ENCODE measurements around the gene ZNF862.
A peak's percentile ranks its signal among the peaks of the same experiment; 100 is the strongest.

The ZNF862 gene

GRCh38 chr7:149838224-149838991, at the start of gene ZNF862:
Gene ZNF862, plus strand, starts transcription at chr7:149838375. Its CDS starts 237 bp downstream, at chr7:149838612.
- peak; percentile 94 to 95 for DNase-seq

- no peak for DNase-seq
Measured at GRCh38 chr7:149789101-149789500, 49.1 kb upstream of the ZNF862 start.

- DNase-seq, result peak; percentile 32 to 61
Measured at GRCh38 chr7:149790146-149790548, 48.0 kb upstream of the ZNF862 start.

GRCh38 chr7:149790754-149791360, 47.3 kb upstream of the ZNF862 start:
- no peak for DNase-seq

- DNase-seq, result no peak
Measured at GRCh38 chr7:149791411-149792219, 46.6 kb upstream of the ZNF862 start.

GRCh38 chr7:149792220-149792595, 46.0 kb upstream of the ZNF862 start:
- DNase-seq, result no peak

- no peak for DNase-seq
Measured at GRCh38 chr7:149793261-149793660, 44.9 kb upstream of the ZNF862 start.

- no peak for DNase-seq
Measured at GRCh38 chr7:149794661-149795060, 43.5 kb upstream of the ZNF862 start.

GRCh38 chr7:149795126-149795525, 43.0 kb upstream of the ZNF862 start:
- DNase-seq, result no peak

GRCh38 chr7:149796287-149796860, 41.8 kb upstream of the ZNF862 start:
- no peak for DNase-seq

GRCh38 chr7:149797771-149798170, 40.4 kb upstream of the ZNF862 start:
- no peak for DNase-seq

GRCh38 chr7:149799397-149800168, 38.6 kb upstream of the ZNF862 start:
- DNase-seq, result peak in 1 of 2 donors; percentile 36

GRCh38 chr7:149800169-149800555, 38.0 kb upstream of the ZNF862 start:
- DNase-seq, result no peak

GRCh38 chr7:149801002-149801566, 37.1 kb upstream of the ZNF862 start:
- DNase-seq, result no peak

- DNase-seq, result no peak
Measured at GRCh38 chr7:149801816-149802215, 36.4 kb upstream of the ZNF862 start.

GRCh38 chr7:149802966-149803365, 35.2 kb upstream of the ZNF862 start:
- DNase-seq, result no peak

- no peak for DNase-seq
Measured at GRCh38 chr7:149803551-149804074, 34.6 kb upstream of the ZNF862 start.

- DNase-seq, result no peak
Measured at GRCh38 chr7:149804106-149804505, 34.1 kb upstream of the ZNF862 start.

GRCh38 chr7:149806726-149807125, 31.4 kb upstream of the ZNF862 start:
- DNase-seq, result no peak

GRCh38 chr7:149808311-149808710, 29.9 kb upstream of the ZNF862 start:
- DNase-seq, result no peak

- no peak for DNase-seq
Measured at GRCh38 chr7:149809215-149809614, 29.0 kb upstream of the ZNF862 start.

GRCh38 chr7:149811221-149811620, 27.0 kb upstream of the ZNF862 start:
- DNase-seq, result no peak

Measured in inflammatory macrophage treated with lipopolysaccharide for 1 hour (primary cell).